ENCODE data around the gene MPP1. TPM values are rescaled to one million over a fixed set of nuclear protein-coding genes. Genes with fewer than 3 reads are reported as not detected.

The MPP1 gene
- total and polyA plus RNA-seq, 9 of the 15 experiments (the other 6 are each of a cell fraction or from before 2014, with no cell fraction given) = 227 to 395 (median 283) TPM

GRCh38 chrX:154762537-154763296 lies 42.6 kb downstream of the MPP1 start, which contains the start of gene DKC1 (continued):
- TF ChIP-seq ATF1 (CRISPR knock-in tag; IDR thresholded peaks at IDR 0.05) (no peak), ATF1 (tag; IDR thresholded peaks at IDR 0.05) (peak; percentile 49; the same call in 1 of the 2 replicates), SP1 (CRISPR knock-in tag; IDR thresholded peaks at IDR 0.05) (peak; percentile 81), HMG20B (CRISPR knock-in tag; IDR thresholded peaks at IDR 0.05) (no peak), ZNF639 (CRISPR knock-in tag; conservative IDR thresholded peaks at IDR 0.05 in 1 of 2, IDR thresholded peaks at IDR 0.05 in 1 of 2) (peak in 1 of 2 experiments; percentile 84; a peak in 1 of 4 replicates), ZKSCAN8 (CRISPR knock-in tag; IDR thresholded peaks at IDR 0.05) (no peak), E2F4 (CRISPR knock-in tag; IDR thresholded peaks at IDR 0.05; ENCODE audit: low read depth) (0 out of 2 replicates have a peak, but pooled peaks have one; percentile 47), ZNF707 (CRISPR knock-in tag; conservative IDR thresholded peaks at IDR 0.05) (no peak), OTX1 (CRISPR knock-in tag; IDR thresholded peaks at IDR 0.05) (no peak), ZNF668 (CRISPR knock-in tag; IDR thresholded peaks at IDR 0.05) (no peak), ETV5 (CRISPR knock-in tag; IDR thresholded peaks at IDR 0.05; ENCODE audit: low read depth) (0 out of 2 replicates have a peak, but pooled peaks have one; percentile 1), NRF1 (conservative IDR thresholded peaks at IDR 0.05 in 1 of 2, IDR thresholded peaks at IDR 0.05 in 1 of 2) (peak; percentile 99), GABPA (tag; conservative IDR thresholded peaks at IDR 0.05; ENCODE audit: low read depth) (peak; percentile 86), IRF1 (CRISPR knock-in tag; IDR thresholded peaks at IDR 0.05; ENCODE audit: borderline replicate concordance) (no peak), CTBP1 (IDR thresholded peaks at IDR 0.05; ENCODE audit: borderline replicate concordance) (peak; percentile 72), TEAD4 (IDR thresholded peaks at IDR 0.05; ENCODE audit: low read length) (no peak), TEAD4 (CRISPR knock-in tag; IDR thresholded peaks at IDR 0.05; ENCODE audit: borderline replicate concordance) (0 out of 2 replicates have a peak, but pooled peaks have one; percentile 19), STAT6 (CRISPR knock-in tag; IDR thresholded peaks at IDR 0.05) (no peak), SUPT5H (IDR thresholded peaks at IDR 0.05) (peak; percentile 74), ZEB2 (IDR thresholded peaks at IDR 0.05) (no peak), ZC3H8 (IDR thresholded peaks at IDR 0.05) (no peak), POLR2B (IDR thresholded peaks at IDR 0.05; ENCODE audit: low read depth, partially characterized antibody) (peak; percentile 8)
